ENCODE measurements around the gene GALNTL6. TPM values are rescaled to one million over a fixed set of nuclear protein-coding genes. Genes with fewer than 3 reads are reported as not detected.

The GALNTL6 gene
- total RNA-seq, 1 donor from 2014 or later, result not detected

DNA sequence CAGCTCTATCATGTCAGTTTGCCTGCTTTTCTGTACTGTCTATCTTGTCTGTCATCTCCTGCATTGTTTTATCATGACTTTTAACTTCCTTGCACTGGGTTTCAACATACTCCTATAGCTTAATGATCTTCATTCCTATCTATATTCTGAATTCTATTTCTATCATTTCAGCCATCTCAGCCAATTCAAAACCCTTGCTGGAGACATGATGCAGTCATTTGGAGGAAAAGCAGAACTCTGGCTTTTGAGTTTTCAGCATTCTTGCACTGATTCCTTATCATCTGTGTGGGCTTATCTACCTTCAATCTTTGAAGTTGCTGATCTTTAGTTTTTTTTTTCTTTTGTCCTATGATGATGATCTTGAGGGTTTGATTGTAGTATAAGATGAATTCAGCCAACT is 861.6 kb downstream of the GALNTL6 start:
- H3K27me3 ChIP-seq (ENCODE audit: control insufficient read depth, insufficient read depth, low read length), result no peaks in the 10 kb centered on the region
- TF ChIP-seq, protein P1, sequence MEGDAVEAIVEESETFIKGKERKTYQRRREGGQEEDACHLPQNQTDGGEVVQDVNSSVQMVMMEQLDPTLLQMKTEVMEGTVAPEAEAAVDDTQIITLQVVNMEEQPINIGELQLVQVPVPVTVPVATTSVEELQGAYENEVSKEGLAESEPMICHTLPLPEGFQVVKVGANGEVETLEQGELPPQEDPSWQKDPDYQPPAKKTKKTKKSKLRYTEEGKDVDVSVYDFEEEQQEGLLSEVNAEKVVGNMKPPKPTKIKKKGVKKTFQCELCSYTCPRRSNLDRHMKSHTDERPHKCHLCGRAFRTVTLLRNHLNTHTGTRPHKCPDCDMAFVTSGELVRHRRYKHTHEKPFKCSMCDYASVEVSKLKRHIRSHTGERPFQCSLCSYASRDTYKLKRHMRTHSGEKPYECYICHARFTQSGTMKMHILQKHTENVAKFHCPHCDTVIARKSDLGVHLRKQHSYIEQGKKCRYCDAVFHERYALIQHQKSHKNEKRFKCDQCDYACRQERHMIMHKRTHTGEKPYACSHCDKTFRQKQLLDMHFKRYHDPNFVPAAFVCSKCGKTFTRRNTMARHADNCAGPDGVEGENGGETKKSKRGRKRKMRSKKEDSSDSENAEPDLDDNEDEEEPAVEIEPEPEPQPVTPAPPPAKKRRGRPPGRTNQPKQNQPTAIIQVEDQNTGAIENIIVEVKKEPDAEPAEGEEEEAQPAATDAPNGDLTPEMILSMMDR (IDR thresholded peaks at IDR 0.05; ENCODE audit: insufficient read depth, low read length, severe bottlenecking), result no peak
- H3K4me3 ChIP-seq (ENCODE audit: low read depth, low read length), result no peak overlapping the region
- no peaks in the 10 kb centered on the region for H3K36me3 ChIP-seq (ENCODE audit: control insufficient read depth, insufficient read depth, low read length)
- no peak for FAIRE-seq
- no peak for DNase-seq (ENCODE audit: low read depth)

DNA sequence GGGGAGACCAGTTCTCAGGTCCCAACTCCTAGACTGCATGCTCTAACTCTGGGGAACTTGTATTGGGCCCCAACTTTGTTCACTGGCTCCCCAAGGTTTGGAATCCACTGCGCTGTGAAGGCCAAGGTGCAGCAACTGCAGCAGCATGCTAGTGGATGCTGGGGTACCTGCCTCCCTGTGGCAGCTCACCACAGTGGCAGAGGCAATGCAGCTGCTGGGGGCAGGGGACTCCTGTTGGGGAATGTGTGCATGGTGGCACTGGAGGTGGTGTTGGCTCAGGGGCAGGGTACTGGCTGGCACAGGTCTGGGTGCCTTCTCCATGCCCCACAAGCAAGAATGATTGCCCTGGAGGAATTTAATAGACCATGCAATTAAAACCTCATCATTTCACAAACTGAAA is 862.0 kb downstream of the GALNTL6 start:
- TF ChIP-seq, protein P1 (IDR thresholded peaks at IDR 0.05; ENCODE audit: insufficient read depth, low read length, severe bottlenecking), result no peak
- FAIRE-seq (no peak), DNase-seq (ENCODE audit: low read depth) (no peak)
- Histone ChIP-seq H3K27me3 (ENCODE audit: control insufficient read depth, insufficient read depth, low read length) (no peaks in the 10 kb centered on the region), H3K4me3 (ENCODE audit: low read depth, low read length) (no peak overlapping the region), H3K36me3 (ENCODE audit: control insufficient read depth, insufficient read depth, low read length) (no peaks in the 10 kb centered on the region)

DNA sequence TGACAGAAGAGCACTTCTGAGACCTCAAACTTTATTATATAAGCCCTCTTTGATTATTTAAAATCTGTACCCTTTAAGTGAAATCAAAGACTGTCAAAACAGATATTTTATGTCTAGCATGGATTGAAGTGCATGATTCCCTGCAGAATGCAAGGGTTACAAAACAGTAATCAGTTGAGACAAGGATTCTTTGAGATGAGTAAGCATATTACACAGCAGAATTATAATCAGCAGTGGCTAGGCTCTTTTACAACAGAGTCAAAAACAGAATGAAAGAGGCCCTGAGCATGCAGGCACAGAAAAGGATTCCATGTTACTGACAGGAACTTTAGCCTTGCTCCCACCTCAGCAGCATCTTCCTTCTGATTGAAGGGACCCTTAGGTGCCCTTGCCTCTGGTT is 867.5 kb downstream of the GALNTL6 start:
- no peaks in the 10 kb centered on the region for H3K36me3 ChIP-seq (ENCODE audit: control insufficient read depth, insufficient read depth, low read length)
- H3K27me3 ChIP-seq (ENCODE audit: control insufficient read depth, insufficient read depth, low read length), result no peaks in the 10 kb centered on the region
- DNase-seq (ENCODE audit: low read depth) (no peak), FAIRE-seq (no peak)
- TF ChIP-seq, protein P1 (IDR thresholded peaks at IDR 0.05; ENCODE audit: insufficient read depth, low read length, severe bottlenecking), result no peak
- H3K4me3 ChIP-seq (ENCODE audit: low read depth, low read length), result no peak overlapping the region

DNA sequence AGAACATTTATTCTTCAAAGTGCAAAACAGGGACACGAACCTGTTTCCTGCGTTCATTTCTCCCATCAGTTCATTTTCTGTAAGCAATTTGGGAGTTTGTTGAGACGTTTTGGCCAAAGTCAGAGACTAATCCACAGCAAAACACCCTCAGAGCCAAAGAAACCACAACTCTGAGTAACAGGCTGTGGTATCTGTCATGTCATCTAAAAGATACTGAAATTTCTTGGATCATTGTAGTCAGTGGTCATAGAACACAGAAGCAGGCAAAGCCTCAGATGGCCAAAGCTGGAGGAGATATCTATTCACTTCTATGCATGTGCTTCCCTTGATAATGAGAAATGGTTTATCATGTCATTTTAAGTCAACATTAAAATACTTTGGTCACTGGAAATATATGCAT is 869.8 kb downstream of the GALNTL6 start:
- TF ChIP-seq, protein P1 (IDR thresholded peaks at IDR 0.05; ENCODE audit: insufficient read depth, low read length, severe bottlenecking), result no peak
- FAIRE-seq (no peak), DNase-seq (ENCODE audit: low read depth) (no peak)
- H3K4me3 ChIP-seq (ENCODE audit: low read depth, low read length), result no peak overlapping the region
- no peaks in the 10 kb centered on the region for H3K36me3 ChIP-seq (ENCODE audit: control insufficient read depth, insufficient read depth, low read length)
- H3K27me3 ChIP-seq (ENCODE audit: control insufficient read depth, insufficient read depth, low read length), result no peaks in the 10 kb centered on the region

DNA sequence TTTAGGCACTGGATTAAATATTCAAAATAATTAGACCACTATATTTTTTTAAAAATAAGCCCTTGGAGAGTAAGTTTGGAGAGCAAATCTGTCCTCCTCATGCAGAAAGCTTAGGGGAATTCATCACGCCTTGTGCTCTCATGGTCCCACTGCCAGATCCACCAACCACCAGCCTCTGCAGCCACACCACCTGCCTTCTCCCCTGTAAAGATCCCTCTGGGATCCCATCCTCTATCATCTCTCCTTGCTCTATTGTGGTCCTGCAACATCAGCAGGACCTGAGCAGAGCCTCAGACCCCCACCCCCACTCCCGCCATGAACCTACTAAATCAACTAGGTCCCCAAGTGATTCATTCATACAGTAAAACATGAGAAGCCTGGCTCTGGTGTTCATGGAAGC is 872.8 kb downstream of the GALNTL6 start:
- no peaks in the 10 kb centered on the region for H3K27me3 ChIP-seq (ENCODE audit: control insufficient read depth, insufficient read depth, low read length)

DNA sequence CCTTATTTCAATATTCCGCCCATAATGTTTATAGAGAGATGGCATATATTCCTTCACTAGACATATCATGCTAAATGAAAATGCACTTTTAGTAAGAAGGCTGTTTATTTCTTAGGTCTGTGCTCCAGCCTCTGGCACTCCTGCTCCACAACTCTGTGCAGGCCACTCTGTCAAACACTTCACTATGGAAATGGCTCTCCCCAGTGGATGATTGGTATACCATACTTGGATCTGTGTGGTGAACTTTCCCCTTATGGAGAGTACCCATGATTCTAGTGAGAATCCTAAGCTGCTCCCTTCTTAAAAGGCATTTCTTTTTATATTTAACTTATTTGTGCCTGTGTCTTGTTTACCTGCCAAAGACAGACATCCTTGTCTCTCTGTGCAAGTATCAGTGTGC is 875.3 kb downstream of the GALNTL6 start:
- TF ChIP-seq, protein P1 (IDR thresholded peaks at IDR 0.05; ENCODE audit: insufficient read depth, low read length, severe bottlenecking), result no peak
- H3K27me3 ChIP-seq (ENCODE audit: control insufficient read depth, insufficient read depth, low read length), result no peaks in the 10 kb centered on the region
- no peaks in the 10 kb centered on the region for H3K36me3 ChIP-seq (ENCODE audit: control insufficient read depth, insufficient read depth, low read length)
- no peak for FAIRE-seq
- no peak overlapping the region for H3K4me3 ChIP-seq (ENCODE audit: low read depth, low read length)
- DNase-seq (ENCODE audit: low read depth), result no peak

More for the DNA sequence above, 872.8 kb downstream of the GALNTL6 start:
- Histone ChIP-seq H3K4me3 (ENCODE audit: low read depth, low read length) (no peak overlapping the region), H3K36me3 (ENCODE audit: control insufficient read depth, insufficient read depth, low read length) (no peaks in the 10 kb centered on the region)
- DNase-seq (ENCODE audit: low read depth), result no peak
- no peak for FAIRE-seq
- TF ChIP-seq, protein P1 (IDR thresholded peaks at IDR 0.05; ENCODE audit: insufficient read depth, low read length, severe bottlenecking), result no peak
